HG02571 (cell line): Measurements from ENCODE around the gene BANK1.
"Not testable (repeated sequence)": the region's sequence is repeated elsewhere in the genome, so short reads cannot be mapped to it uniquely, and the experiment has no call there.

Experiments
- ATAC-seq: cut with Tn5 transposase; IDR thresholded peaks from one replicate; pipeline ENCODE4 v1.9.1; 2021; ENCODE audit warnings: mild to moderate bottlenecking, moderate library complexity; ENCODE audit not compliant: unreplicated experiment

Gene BANK1

GRCh38 chr4:101871962-101872676 is 81.6 kb downstream of the BANK1 start:
- ATAC-seq = no peak

DNA sequence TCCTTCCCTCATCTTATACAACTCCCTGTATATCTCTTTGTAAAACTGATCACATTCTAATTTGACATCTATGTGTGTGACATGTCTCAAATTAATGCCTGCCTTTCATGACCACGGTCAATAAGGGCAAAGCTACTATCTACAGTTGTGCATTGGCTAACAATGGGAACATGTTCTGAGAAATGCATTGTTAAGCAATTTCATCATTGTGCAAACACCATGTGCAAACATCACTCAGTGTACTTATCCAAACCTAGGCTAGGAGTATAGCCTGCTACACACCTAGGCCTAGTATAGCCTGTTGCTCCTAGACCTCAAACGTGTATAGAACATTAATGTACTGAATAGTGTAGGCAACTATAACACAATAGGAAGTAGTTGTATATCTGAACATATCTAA is 95.0 kb downstream of the BANK1 start:
- ATAC-seq = no peak

DNA sequence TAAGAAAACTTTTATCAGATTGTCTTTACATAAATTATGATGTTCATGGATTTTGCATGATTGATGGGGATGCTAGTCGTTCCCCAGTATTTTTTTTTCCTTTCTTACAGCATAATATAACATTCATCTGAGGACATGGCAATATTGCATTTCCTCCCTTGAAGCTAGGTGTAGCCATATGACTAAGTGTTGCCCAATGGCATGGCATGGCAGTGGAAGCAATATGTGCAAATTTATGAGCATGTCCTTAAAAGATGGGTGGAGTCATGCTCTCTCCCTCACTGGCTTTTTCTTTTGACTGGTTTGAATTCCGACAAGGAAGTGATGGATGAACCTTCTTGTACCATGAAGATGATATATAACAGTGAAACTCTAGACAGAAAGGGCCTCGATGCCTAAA is 96.3 kb downstream of the BANK1 start:
- no peak for ATAC-seq

GRCh38 chr4:101888472-101888871 is 97.9 kb downstream of the BANK1 start:
- no peak for ATAC-seq

DNA sequence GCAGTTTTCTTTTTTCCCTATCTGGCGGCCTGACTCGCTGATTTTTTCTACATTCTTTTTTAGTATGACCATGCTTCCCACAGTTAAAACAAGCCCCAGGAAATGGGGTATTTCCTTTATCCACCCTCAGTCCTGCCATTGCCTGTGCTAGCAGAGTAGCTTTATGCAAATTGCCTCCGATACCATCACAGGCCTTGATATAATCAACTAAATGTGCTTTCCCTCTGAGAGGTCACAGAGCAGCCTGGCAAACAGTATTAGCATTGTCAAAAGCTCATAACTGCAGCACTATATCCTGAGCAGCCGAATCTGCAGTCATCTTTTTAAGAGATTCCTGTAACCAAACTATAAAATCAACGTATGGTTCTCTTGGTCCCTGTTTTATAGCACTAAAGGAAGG is 115.0 kb downstream of the BANK1 start:
- ATAC-seq = not testable (repeated sequence)

DNA sequence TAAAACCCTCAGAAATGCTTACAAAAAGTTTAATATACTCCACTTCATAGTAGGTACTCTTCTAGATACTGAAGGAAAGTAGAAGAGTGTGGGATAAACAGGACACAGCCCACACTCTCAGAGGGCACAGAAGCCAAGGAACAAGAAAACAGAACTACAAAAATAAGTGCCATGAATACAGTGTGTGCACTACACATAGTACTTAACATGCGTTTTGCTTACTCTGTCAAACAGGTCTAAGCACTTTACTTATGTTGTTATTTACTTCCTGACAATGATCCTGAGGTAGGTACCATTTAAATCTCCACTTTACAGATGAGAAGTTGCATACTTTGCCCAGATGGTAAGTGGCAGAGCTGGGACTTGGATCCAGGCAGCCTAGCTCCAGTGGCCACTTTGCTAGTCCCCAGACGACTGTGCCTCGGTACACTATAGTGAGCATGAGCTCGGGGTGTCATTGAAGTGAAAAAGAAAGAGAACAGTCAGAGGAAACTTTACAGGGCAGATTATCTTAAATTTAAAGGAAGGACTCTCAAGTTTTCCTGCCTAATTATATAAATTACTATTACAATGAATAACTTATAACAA is 120.3 kb downstream of the BANK1 start:
- no peak for ATAC-seq

DNA sequence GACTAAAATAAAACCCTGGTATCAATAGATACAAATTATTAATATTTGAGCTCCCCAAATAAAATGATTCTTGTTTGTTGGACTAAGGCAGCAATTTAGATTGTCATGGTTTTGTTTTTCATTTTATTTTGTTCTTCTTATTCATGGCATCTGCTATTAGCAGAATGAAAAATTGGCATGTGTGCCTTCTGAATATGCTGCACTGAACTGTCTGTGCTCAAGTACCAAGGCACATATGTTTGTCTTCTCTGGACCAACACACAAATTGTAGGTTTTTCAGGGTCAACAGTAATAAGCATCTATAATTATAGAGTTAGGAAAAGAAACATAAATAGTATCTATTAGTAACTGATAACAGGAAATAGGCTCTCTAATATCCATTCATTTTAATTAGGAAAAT is 121.1 kb downstream of the BANK1 start:
- no peak for ATAC-seq

- no peak for ATAC-seq
Observed at GRCh38 chr4:101914761-101915160, 124.2 kb downstream of the BANK1 start.

GRCh38 chr4:101919373-101919977 is 128.9 kb downstream of the BANK1 start:
- no peak for ATAC-seq

- no peak for ATAC-seq
Observed at GRCh38 chr4:101921370-101921769, 130.8 kb downstream of the BANK1 start.

DNA sequence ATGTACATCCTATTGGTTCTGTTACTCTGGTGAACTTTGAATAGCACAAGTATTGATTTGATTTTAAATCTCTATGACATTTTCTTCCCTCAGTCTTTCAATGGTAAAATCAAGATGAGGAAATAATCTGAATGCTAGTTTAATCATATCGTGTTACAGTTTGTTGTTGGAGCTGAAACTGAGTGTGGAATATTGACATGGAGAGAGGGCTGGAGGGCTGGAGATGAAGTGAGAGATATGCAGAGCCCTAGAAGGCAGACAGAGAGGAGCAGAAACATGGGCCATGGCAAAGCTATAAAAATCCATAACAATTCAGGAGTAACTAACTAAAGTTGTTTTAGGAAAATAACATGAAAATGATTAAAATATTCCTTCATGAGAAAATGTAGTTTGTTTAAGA is 141.1 kb downstream of the BANK1 start:
- ATAC-seq = no peak

DNA sequence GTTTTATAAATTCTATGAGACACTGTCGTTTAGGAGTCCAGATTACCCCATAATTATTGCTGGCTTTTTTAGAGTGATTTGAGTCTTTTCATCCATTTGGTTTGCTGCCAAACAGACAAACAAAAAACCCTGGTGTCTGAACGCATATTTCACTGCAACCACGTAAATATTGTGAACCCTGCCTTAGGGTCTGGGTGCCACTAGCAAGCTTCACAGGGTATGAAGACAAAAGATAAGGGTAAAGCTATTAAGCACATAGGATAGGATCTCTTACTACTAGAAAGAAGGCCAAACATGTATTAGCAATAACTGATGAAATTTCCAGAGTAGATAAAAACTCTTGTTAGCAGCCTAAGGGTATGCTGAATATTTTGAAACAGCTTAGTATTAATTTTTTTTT is 143.3 kb downstream of the BANK1 start:
- no peak for ATAC-seq

- no peak for ATAC-seq
Observed at GRCh38 chr4:101938836-101939235, 148.3 kb downstream of the BANK1 start.

GRCh38 chr4:101941816-101942358 is 151.4 kb downstream of the BANK1 start:
- no peak for ATAC-seq

- no peak for ATAC-seq
Observed at GRCh38 chr4:101942891-101943290, 152.4 kb downstream of the BANK1 start.

GRCh38 chr4:101944649-101945048 is 154.1 kb downstream of the BANK1 start:
- ATAC-seq = no peak

DNA sequence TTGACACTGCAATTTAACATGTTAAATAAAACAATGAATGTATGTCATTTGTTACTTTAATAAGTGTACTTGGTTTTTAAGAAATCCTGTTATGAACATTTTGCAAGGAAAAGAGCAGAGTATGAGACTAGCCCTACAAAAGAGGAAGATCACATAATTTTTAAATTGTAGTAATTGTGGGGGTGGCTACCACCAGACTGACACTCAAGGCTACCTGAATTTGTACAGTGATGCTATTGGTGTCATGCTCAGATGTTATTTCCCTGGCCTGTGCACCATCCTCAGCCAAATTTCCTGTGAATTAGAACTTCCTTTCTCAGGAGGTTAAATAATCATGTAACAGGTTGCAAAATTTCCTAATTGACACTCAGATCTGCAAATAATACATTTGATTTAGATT is 157.5 kb downstream of the BANK1 start:
- ATAC-seq = no peak

- no peak for ATAC-seq
Observed at GRCh38 chr4:101948951-101949350, 158.4 kb downstream of the BANK1 start.

DNA sequence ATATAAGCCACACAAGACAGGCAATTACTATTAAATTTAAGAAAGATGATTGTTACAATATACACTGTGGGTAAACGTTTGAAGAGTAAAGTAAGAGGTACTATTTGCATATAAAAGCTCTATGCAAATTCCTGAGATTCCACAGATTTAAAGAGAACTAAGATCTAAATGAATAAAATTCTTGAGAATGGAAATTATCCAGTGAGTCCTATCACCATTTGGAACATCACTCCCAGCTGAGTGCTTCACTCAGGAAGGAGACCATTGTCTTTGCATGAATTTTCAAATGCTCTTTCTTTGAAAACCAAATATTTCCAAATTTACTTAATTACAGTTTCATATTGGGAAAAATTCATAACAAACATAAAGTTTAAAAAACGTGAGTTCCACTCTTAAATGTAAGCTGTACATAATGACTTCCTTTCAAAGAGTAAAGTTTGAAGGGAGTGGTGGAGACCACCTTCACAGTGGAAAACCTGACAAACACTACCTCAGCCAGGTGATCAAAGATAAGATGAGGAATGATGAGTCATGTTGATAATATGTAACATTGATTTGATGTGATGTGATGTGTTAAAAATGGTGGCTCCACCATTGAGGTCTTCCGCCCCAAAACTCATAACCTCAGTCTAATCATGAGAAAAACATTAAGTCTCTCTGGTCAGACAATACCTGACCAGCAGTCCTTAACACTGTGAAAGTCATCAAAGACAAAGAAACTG is 159.9 kb downstream of the BANK1 start:
- no peak for ATAC-seq

DNA sequence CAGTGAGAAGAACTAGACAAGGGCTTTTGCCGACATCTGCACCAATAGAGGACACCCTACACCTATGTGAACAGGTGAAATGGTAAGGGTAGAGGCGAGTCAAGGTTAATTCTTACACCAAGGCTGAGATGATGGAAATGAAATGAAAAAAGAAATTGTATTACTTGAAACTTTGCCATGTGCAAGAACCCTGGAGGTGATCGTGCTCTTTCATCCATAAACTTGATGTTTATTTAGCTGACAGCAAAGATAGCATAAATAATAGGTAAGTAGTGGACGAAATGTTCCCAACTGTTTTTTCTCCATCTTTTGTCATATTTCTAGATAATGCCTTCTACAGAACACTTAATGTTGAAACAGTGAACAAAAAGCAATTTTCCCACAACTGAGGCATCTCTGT is 162.5 kb downstream of the BANK1 start:
- ATAC-seq = no peak

GRCh38 chr4:101953949-101954348 is 163.4 kb downstream of the BANK1 start:
- ATAC-seq = no peak

GRCh38 chr4:101954351-101954750 is 163.8 kb downstream of the BANK1 start:
- no peak for ATAC-seq
